Loucy (cell line): Measurements from ENCODE around the gene CCDC191.

Experiments
- EZH2phosphoT487 ChIP-seq: fragments of 200-600 bp; IDR thresholded peaks from 2 replicates; pipeline ENCODE4 v1.6.1; 2018; ENCODE audit warnings: antibody characterized with exemption, mild to moderate bottlenecking, moderate library complexity, borderline replicate concordance
- TF ChIP-seq, protein P1 (sequence below): fragments of 200-600 bp; sonication (generic); conservative IDR thresholded peaks from 2 replicates; pipeline ENCODE4 v1.5.1; 2014; ENCODE audit warnings: mild to moderate bottlenecking, antibody characterized with exemption, low read length

DNA sequence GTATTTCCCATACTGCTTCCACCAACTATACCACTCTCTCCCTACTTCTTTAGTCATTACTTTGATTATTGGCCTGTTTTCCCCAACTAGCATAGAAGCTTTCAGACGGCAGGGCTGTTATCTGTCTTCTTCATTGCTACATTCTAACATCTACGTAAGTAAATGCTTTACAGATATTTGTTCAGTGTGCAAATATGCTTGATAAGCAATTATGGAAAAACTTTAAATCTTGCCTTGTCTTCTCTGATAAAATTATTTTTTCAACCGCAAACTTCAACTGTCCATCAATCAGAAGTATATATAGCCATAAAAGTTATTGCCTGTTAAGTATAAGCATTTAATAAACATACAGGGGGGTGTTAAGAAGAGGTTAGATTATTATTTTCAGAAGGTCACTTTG, 72.8 kb downstream of the CCDC191 start:
- TF ChIP-seq EZH2phosphoT487: no peak
- TF ChIP-seq, protein P1, sequence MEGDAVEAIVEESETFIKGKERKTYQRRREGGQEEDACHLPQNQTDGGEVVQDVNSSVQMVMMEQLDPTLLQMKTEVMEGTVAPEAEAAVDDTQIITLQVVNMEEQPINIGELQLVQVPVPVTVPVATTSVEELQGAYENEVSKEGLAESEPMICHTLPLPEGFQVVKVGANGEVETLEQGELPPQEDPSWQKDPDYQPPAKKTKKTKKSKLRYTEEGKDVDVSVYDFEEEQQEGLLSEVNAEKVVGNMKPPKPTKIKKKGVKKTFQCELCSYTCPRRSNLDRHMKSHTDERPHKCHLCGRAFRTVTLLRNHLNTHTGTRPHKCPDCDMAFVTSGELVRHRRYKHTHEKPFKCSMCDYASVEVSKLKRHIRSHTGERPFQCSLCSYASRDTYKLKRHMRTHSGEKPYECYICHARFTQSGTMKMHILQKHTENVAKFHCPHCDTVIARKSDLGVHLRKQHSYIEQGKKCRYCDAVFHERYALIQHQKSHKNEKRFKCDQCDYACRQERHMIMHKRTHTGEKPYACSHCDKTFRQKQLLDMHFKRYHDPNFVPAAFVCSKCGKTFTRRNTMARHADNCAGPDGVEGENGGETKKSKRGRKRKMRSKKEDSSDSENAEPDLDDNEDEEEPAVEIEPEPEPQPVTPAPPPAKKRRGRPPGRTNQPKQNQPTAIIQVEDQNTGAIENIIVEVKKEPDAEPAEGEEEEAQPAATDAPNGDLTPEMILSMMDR: no peak
